ENCODE data around the gene KMT2D.

DNA sequence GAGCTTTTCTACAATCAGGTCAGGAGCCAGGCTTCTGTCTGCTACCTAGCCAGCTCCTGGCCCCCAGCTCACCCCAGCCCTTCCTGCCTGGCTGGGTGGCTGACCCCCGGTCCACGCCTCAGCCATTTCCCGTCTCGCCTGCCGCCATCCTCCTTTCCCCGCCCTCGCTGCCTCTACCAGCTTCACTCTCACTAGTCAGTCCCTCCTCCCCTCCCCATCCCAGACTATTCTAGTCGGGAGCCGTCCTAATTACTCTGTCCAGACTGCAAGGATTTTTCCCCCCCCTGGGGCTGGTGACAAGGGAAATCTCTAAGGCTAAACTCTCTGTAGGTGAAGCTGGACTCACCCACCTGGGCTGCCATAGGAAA, 33.2 kb upstream of the KMT2D start:
- TF ChIP-seq POLR2A (IDR thresholded peaks at IDR 0.05), result no peak
- TF ChIP-seq, protein P1, sequence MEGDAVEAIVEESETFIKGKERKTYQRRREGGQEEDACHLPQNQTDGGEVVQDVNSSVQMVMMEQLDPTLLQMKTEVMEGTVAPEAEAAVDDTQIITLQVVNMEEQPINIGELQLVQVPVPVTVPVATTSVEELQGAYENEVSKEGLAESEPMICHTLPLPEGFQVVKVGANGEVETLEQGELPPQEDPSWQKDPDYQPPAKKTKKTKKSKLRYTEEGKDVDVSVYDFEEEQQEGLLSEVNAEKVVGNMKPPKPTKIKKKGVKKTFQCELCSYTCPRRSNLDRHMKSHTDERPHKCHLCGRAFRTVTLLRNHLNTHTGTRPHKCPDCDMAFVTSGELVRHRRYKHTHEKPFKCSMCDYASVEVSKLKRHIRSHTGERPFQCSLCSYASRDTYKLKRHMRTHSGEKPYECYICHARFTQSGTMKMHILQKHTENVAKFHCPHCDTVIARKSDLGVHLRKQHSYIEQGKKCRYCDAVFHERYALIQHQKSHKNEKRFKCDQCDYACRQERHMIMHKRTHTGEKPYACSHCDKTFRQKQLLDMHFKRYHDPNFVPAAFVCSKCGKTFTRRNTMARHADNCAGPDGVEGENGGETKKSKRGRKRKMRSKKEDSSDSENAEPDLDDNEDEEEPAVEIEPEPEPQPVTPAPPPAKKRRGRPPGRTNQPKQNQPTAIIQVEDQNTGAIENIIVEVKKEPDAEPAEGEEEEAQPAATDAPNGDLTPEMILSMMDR (IDR thresholded peaks at IDR 0.05), result no peak
